NCI-H2107 (cell line): ENCODE results near the gene LRPPRC.

Experiments used
- DNase-seq: peaks from one replicate; lab custom pipeline; 2025; lab: John Stamatoyannopoulos, UW

The LRPPRC gene

GRCh38 chr2:43906448-43907109, 89.2 kb downstream of the LRPPRC start:
- no peak for DNase-seq

GRCh38 chr2:43905871-43906270, 89.9 kb downstream of the LRPPRC start:
- no peak for DNase-seq

- DNase-seq: no peak
Observed at GRCh38 chr2:43905371-43905803, 90.4 kb downstream of the LRPPRC start.

- DNase-seq: no peak
Observed at GRCh38 chr2:43899589-43899988, 96.2 kb downstream of the LRPPRC start.

GRCh38 chr2:43898838-43899346, 96.9 kb downstream of the LRPPRC start:
- no peak for DNase-seq

GRCh38 chr2:43898134-43898837, 97.5 kb downstream of the LRPPRC start:
- peak; percentile 29 for DNase-seq

GRCh38 chr2:43897492-43897891, 98.3 kb downstream of the LRPPRC start:
- DNase-seq: no peak

- no peak for DNase-seq
Observed at GRCh38 chr2:43896906-43897305, 98.9 kb downstream of the LRPPRC start.

GRCh38 chr2:43894743-43895142, 101.0 kb downstream of the LRPPRC start:
- no peak for DNase-seq

- DNase-seq: no peak
Observed at GRCh38 chr2:43890855-43891254, 104.9 kb downstream of the LRPPRC start.

- no peak for DNase-seq
Observed at GRCh38 chr2:43889416-43889815, 106.4 kb downstream of the LRPPRC start.

- no peak for DNase-seq
Observed at GRCh38 chr2:43887176-43887575, 108.6 kb downstream of the LRPPRC start.

- DNase-seq: no peak
Observed at GRCh38 chr2:43885132-43885632, 110.6 kb downstream of the LRPPRC start.

- DNase-seq: no peak
Observed at GRCh38 chr2:43884689-43885088, 111.1 kb downstream of the LRPPRC start.

GRCh38 chr2:43882312-43882711, 113.5 kb downstream of the LRPPRC start:
- DNase-seq: no peak

GRCh38 chr2:43880952-43881351, 114.8 kb downstream of the LRPPRC start:
- no peak for DNase-seq

- no peak for DNase-seq
Observed at GRCh38 chr2:43880471-43880870, 115.3 kb downstream of the LRPPRC start.

- no peak for DNase-seq
Observed at GRCh38 chr2:43879261-43879660, 116.5 kb downstream of the LRPPRC start.

GRCh38 chr2:43877782-43878464, 117.9 kb downstream of the LRPPRC start:
- peak; percentile 31 for DNase-seq

- no peak for DNase-seq
Observed at GRCh38 chr2:43874776-43875451, 120.9 kb downstream of the LRPPRC start.

- no peak for DNase-seq
Observed at GRCh38 chr2:43872151-43872550, 123.6 kb downstream of the LRPPRC start.

- no peak for DNase-seq
Observed at GRCh38 chr2:43855292-43855691, 140.5 kb downstream of the LRPPRC start.
